ENCODE measurements around the gene FGD4. TPM values are rescaled to one million over a fixed set of nuclear protein-coding genes. Genes with fewer than 3 reads are reported as not detected.

The FGD4 gene
- 1.8 and 1.9 TPM in 2 replicates for total RNA-seq

GRCh38 chr12:32399370-32400113 lies at the start of gene FGD4:
TSS of gene FGD4 (plus strand) at chr12:32399558.
- H3K4me3 Mint-ChIP-seq: peak within 1 kb of the TSS; percentile 95
- peaks cover 8% of the 10 kb centered on the region for H3K27me3 Mint-ChIP-seq
- DNase-seq (peak; percentile 63), ATAC-seq (ENCODE audit: low read depth) (peak; percentile 94)
- peaks cover 11% of the 10 kb centered on the region for H3K4me1 Mint-ChIP-seq
- H3K9me3 Mint-ChIP-seq: no peaks in the 10 kb centered on the region
- CTCF ChIA-PET: no interaction called here
- H3K36me3 Mint-ChIP-seq (ENCODE audit: low read depth): peaks cover 2% of the 10 kb centered on the region
- TF ChIP-seq, protein P1, sequence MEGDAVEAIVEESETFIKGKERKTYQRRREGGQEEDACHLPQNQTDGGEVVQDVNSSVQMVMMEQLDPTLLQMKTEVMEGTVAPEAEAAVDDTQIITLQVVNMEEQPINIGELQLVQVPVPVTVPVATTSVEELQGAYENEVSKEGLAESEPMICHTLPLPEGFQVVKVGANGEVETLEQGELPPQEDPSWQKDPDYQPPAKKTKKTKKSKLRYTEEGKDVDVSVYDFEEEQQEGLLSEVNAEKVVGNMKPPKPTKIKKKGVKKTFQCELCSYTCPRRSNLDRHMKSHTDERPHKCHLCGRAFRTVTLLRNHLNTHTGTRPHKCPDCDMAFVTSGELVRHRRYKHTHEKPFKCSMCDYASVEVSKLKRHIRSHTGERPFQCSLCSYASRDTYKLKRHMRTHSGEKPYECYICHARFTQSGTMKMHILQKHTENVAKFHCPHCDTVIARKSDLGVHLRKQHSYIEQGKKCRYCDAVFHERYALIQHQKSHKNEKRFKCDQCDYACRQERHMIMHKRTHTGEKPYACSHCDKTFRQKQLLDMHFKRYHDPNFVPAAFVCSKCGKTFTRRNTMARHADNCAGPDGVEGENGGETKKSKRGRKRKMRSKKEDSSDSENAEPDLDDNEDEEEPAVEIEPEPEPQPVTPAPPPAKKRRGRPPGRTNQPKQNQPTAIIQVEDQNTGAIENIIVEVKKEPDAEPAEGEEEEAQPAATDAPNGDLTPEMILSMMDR (IDR thresholded peaks at IDR 0.05): no peak
- intact Hi-C loops (cut with micrococcal nuclease): no loop called here
- POLR2A ChIA-PET: interaction anchor here (0.5 to 1.0 kb wide), 3 partner anchors 24 to 503 kb away, joined by 4 to 5 read pairs (median 4); partner anchors contain the start of gene YARS2
- peak within 1 kb of the TSS; percentile 32 for H3K27ac Mint-ChIP-seq

- DNase-seq (no peak), ATAC-seq (ENCODE audit: low read depth) (no peak)
- ChIA-PET CTCF (no interaction called here), POLR2A (interaction anchor here (0.7 kb wide), 1 partner anchor 16 kb away, joined by 5 read pairs; no protein-coding TSS in a partner anchor)
- no peaks in the 10 kb centered on the region for H3K9me3 Mint-ChIP-seq
- TF ChIP-seq, protein P1 (IDR thresholded peaks at IDR 0.05): no peak
- H3K4me1 Mint-ChIP-seq: no peaks in the 10 kb centered on the region
- H3K4me3 Mint-ChIP-seq: no peak overlapping the region
- no peaks in the 10 kb centered on the region for H3K27me3 Mint-ChIP-seq
- peaks cover 13% of the 10 kb centered on the region for H3K36me3 Mint-ChIP-seq (ENCODE audit: low read depth)
- H3K27ac Mint-ChIP-seq: no peak overlapping the region
- intact Hi-C loops (cut with micrococcal nuclease): no loop called here
Measured at GRCh38 chr12:32353540-32353939, 45.8 kb upstream of the FGD4 start.

DNA sequence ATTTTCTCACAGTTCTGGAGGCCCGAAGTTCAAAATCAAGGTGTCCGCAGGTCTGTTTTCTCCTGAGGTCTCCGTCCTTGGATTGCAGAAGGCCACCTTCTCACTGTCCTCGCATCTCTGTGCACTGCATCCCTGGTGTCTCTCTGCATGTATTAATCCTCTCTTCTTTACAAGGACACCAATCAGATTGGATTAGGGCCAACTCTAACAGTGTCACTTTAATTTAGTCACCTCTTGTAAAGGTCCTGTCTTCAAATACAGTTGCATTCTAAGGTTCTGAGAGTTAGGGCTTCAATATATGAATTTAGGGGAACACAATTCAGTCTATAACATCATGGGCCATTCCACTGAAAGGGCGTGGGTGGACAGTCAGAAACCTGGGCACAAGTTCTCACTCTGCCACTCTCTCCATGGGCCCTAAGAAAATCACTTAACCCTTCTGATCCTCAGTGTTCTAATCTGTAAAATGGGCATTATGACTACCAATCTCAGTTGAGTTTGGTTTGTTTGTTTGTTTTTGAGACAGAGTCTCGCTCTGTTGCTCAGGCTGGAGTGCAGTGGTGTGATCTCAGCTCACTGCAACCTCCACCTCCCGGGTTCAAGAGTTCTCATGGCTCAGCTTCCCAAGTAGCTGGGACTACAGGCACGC lies 41.6 kb upstream of the FGD4 start:
- DNase-seq (no peak), ATAC-seq (ENCODE audit: low read depth) (no peak)
- intact Hi-C loops (cut with micrococcal nuclease): no loop called here
- H3K36me3 Mint-ChIP-seq (ENCODE audit: low read depth): peaks cover 8% of the 10 kb centered on the region
- ChIA-PET POLR2A (interaction anchor here (0.6 kb wide), 1 partner anchor 704 kb away, joined by 3 read pairs; no protein-coding TSS in a partner anchor), CTCF (no interaction called here)
- H3K4me3 Mint-ChIP-seq: no peak overlapping the region
- H3K27me3 Mint-ChIP-seq: no peaks in the 10 kb centered on the region
- H3K9me3 Mint-ChIP-seq: no peaks in the 10 kb centered on the region
- no peaks in the 10 kb centered on the region for H3K4me1 Mint-ChIP-seq
- TF ChIP-seq, protein P1 (IDR thresholded peaks at IDR 0.05): no peak
- H3K27ac Mint-ChIP-seq: no peak overlapping the region

GRCh38 chr12:32360956-32361355 lies 38.4 kb upstream of the FGD4 start:
- Mint-ChIP-seq H3K27me3 (no peaks in the 10 kb centered on the region), H3K4me1 (no peaks in the 10 kb centered on the region), H3K9me3 (no peaks in the 10 kb centered on the region), H3K27ac (no peak overlapping the region), H3K4me3 (no peak overlapping the region), H3K36me3 (ENCODE audit: low read depth) (peaks cover 5% of the 10 kb centered on the region)
- DNase-seq (no peak), ATAC-seq (ENCODE audit: low read depth) (no peak)
- ChIA-PET CTCF (no interaction called here), POLR2A (no interaction called here)
- intact Hi-C loops (cut with micrococcal nuclease): no loop called here
- TF ChIP-seq, protein P1 (IDR thresholded peaks at IDR 0.05): no peak

GRCh38 chr12:32362892-32363291 lies 36.5 kb upstream of the FGD4 start:
- Mint-ChIP-seq H3K4me1 (no peaks in the 10 kb centered on the region), H3K36me3 (ENCODE audit: low read depth) (peaks cover 2% of the 10 kb centered on the region), H3K9me3 (no peaks in the 10 kb centered on the region), H3K27me3 (no peaks in the 10 kb centered on the region), H3K27ac (no peak overlapping the region), H3K4me3 (no peak overlapping the region)
- intact Hi-C loops (cut with micrococcal nuclease): no loop called here
- ChIA-PET CTCF (no interaction called here), POLR2A (no interaction called here)
- DNase-seq (no peak), ATAC-seq (ENCODE audit: low read depth) (no peak)
- TF ChIP-seq, protein P1 (IDR thresholded peaks at IDR 0.05): no peak

All from activated B cell treated with CpG ODN at 0.5 μM for 24 hours (primary cell).